Small intestine (tissue), 7 donors: ENCODE measurements around the gene HUNK. TPM values are rescaled to one million over a fixed set of nuclear protein-coding genes. Genes with fewer than 3 reads are reported as not detected.

ENCODE experiments used
- DNase-seq, 2 donors: peaks; one replicate each; pipeline versions ENCODE4 v3.0.0 to v3.0.0-alpha.2; 2013
- FAIRE-seq: peaks from 2 replicates; lab custom pipeline; 2012; peaks lifted over from hg19 to GRCh38; lab: Jason Lieb, UNC
- H3K27ac ChIP-seq, 3 donors: one replicate each; pipeline ENCODE4 v1.5.1; 2013; ENCODE audit warnings: low read length in 2 of 3, mild to moderate bottlenecking in 2 of 3, control low read depth in 1 of 3, inconsistent platforms in 1 of 3, low read depth in 1 of 3, moderate library complexity in 1 of 3
- H3K27me3 ChIP-seq, 3 donors: one replicate each; pipeline ENCODE4 v1.6.1; 2013; ENCODE audit warnings: low read length in 3 of 3, inconsistent platforms in 1 of 3; ENCODE audit not compliant: control insufficient read depth in 3 of 3, insufficient read depth in 3 of 3
- H3K36me3 ChIP-seq, 3 donors: one replicate each; pipeline ENCODE4 v1.6.1; 2013; ENCODE audit warnings: low read length in 3 of 3, inconsistent platforms in 1 of 3, low read depth in 1 of 3, mild to moderate bottlenecking in 1 of 3, moderate library complexity in 1 of 3; ENCODE audit not compliant: control insufficient read depth in 3 of 3, insufficient read depth in 2 of 3
- H3K4me1 ChIP-seq, 3 donors: one replicate each; pipeline ENCODE4 v1.6.1; 2013; ENCODE audit warnings: low read length in 2 of 3, inconsistent platforms in 1 of 3, low read depth in 1 of 3, mild to moderate bottlenecking in 1 of 3, moderate library complexity in 1 of 3; ENCODE audit not compliant: control insufficient read depth in 3 of 3, insufficient read depth in 2 of 3
- H3K4me3 ChIP-seq, 3 donors: one replicate each; pipeline ENCODE4 v1.5.1; 2013; ENCODE audit warnings: low read length in 3 of 3, control low read depth in 1 of 3, inconsistent platforms in 1 of 3, low read depth in 1 of 3, mild to moderate bottlenecking in 1 of 3, moderate library complexity in 1 of 3
- H3K9me3 ChIP-seq, 2 donors: one replicate each; pipeline ENCODE4 v1.6.1; 2013; ENCODE audit warnings: low read depth in 1 of 2, low read length in 1 of 2; ENCODE audit not compliant: control insufficient read depth in 2 of 2, insufficient read depth in 1 of 2
- WGBS, 3 donors: extraction: QIAGEN DNeasy Blood & Tissue Kit; methylation state at CpG; one replicate each; pipeline ENCODE4 v1.1.7; 2013; 5-methylcytosine and 5-hydroxymethylcytosine counted together
- polyA plus RNA-seq, 4 donors: library from polyadenylated mRNA; stranded (reverse) in 3 of 4; unstranded in 1 of 4; fragments of 200-250 nt in 3 of 4; fragments of 120-200 nt in 1 of 4; gene quantifications; one replicate each; pipeline versions ENCODE4 v1.2.1 to v1.2.3, GENCODE V29; 2013
- donor health status: healthy with polysubstance abuse.
- donor health status: control.
- donor health status: control.
- donor health status: Bipolar disorder and iron deficiency.
- donor health status: healthy.

HUNK gene
- polyA plus RNA-seq, 4 donors: 1.1 to 8.4 (median 2.3) TPM

- Histone ChIP-seq H3K9me3 (peaks cover 0 to 1% of the 10 kb centered on the region in 2 donors), H3K27me3 (peaks cover 0 to 2% (median 0%) of the 10 kb centered on the region in 3 donors), H3K27ac (no peak overlapping the region), H3K36me3 (peaks cover 0 to 13% (median 0%) of the 10 kb centered on the region in 3 donors), H3K4me3 (no peak overlapping the region), H3K4me1 (peaks cover 2 to 17% (median 4%) of the 10 kb centered on the region in 3 donors)
- WGBS, 3 donors: 75 to 90% (median 82%) methylated on average over 5 of the region's 5 CpGs
- FAIRE-seq (no peak), DNase-seq (no peak)
These were observed 40.4 kb downstream of the HUNK start for GRCh38 chr21:31913182-31913608.

GRCh38 chr21:31914472-31914871 is 41.7 kb downstream of the HUNK start:
- no peaks in the 10 kb centered on the region for H3K27me3 ChIP-seq
- H3K27ac ChIP-seq: no peak overlapping the region
- H3K4me3 ChIP-seq: no peak overlapping the region
- DNase-seq (no peak), FAIRE-seq (no peak)
- H3K4me1 ChIP-seq: peaks cover 0 to 5% (median 0%) of the 10 kb centered on the region in 3 donors
- H3K9me3 ChIP-seq: no peaks in the 10 kb centered on the region
- H3K36me3 ChIP-seq: peaks cover 0 to 13% (median 0%) of the 10 kb centered on the region in 3 donors
- 51 to 65% (median 53%) methylated on average over 4 of the region's 4 CpGs for WGBS, 3 donors

GRCh38 chr21:31915566-31915965 is 42.7 kb downstream of the HUNK start:
- Histone ChIP-seq H3K4me1 (no peaks in the 10 kb centered on the region), H3K27ac (no peak overlapping the region), H3K36me3 (peaks cover 0 to 13% (median 0%) of the 10 kb centered on the region in 3 donors), H3K9me3 (no peaks in the 10 kb centered on the region), H3K27me3 (no peaks in the 10 kb centered on the region), H3K4me3 (no peak overlapping the region)
- 74 to 78% (median 76%) methylated on average over 3 of the region's 3 CpGs for WGBS, 3 donors
- DNase-seq (no peak), FAIRE-seq (no peak)

GRCh38 chr21:31917108-31917507 is 44.3 kb downstream of the HUNK start:
- FAIRE-seq: no peak
- Histone ChIP-seq H3K4me1 (no peaks in the 10 kb centered on the region), H3K36me3 (peaks cover 0 to 5% (median 0%) of the 10 kb centered on the region in 3 donors), H3K9me3 (no peaks in the 10 kb centered on the region), H3K27me3 (no peaks in the 10 kb centered on the region), H3K4me3 (no peak overlapping the region), H3K27ac (no peak overlapping the region)
- no peak for DNase-seq
- 75 to 88% (median 82%) methylated on average over 7 of the region's 7 CpGs for WGBS, 3 donors

GRCh38 chr21:31918250-31918775 is 45.5 kb downstream of the HUNK start:
- H3K36me3 ChIP-seq: peaks cover 0 to 5% (median 0%) of the 10 kb centered on the region in 3 donors
- H3K27ac ChIP-seq: no peak overlapping the region
- H3K27me3 ChIP-seq: no peaks in the 10 kb centered on the region
- no peak overlapping the region for H3K4me3 ChIP-seq
- FAIRE-seq: no peak
- DNase-seq: no peak
- H3K4me1 ChIP-seq: no peaks in the 10 kb centered on the region
- 86 to 96% (median 89%) methylated on average over 3 of the region's 3 CpGs for WGBS, 3 donors
- no peaks in the 10 kb centered on the region for H3K9me3 ChIP-seq

- H3K9me3 ChIP-seq: no peaks in the 10 kb centered on the region
- no peak for DNase-seq
- H3K4me1 ChIP-seq: no peaks in the 10 kb centered on the region
- H3K36me3 ChIP-seq: peaks cover 0 to 11% (median 0%) of the 10 kb centered on the region in 3 donors
- H3K27me3 ChIP-seq: no peaks in the 10 kb centered on the region
- WGBS, 3 donors: 18 to 52% (median 20%) methylated on average over 1 of the region's 1 CpG
- FAIRE-seq: no peak
- no peak overlapping the region for H3K4me3 ChIP-seq
- no peak overlapping the region for H3K27ac ChIP-seq
These were observed 47.5 kb downstream of the HUNK start for GRCh38 chr21:31920275-31920674.

GRCh38 chr21:31921079-31921478 is 48.3 kb downstream of the HUNK start:
- no peak overlapping the region for H3K27ac ChIP-seq
- FAIRE-seq (no peak), DNase-seq (no peak)
- H3K27me3 ChIP-seq: no peaks in the 10 kb centered on the region
- H3K36me3 ChIP-seq: peaks cover 0 to 11% (median 0%) of the 10 kb centered on the region in 3 donors
- WGBS, 3 donors: 84 to 95% (median 91%) methylated on average over 6 of the region's 6 CpGs
- H3K9me3 ChIP-seq: no peaks in the 10 kb centered on the region
- no peak overlapping the region for H3K4me3 ChIP-seq
- no peaks in the 10 kb centered on the region for H3K4me1 ChIP-seq

GRCh38 chr21:31922881-31923280 is 50.1 kb downstream of the HUNK start:
- DNase-seq (no peak), FAIRE-seq (no peak)
- H3K36me3 ChIP-seq: peaks cover 0 to 13% (median 0%) of the 10 kb centered on the region in 3 donors
- 95 to 96% (median 95%) methylated on average over 10 of the region's 10 CpGs for WGBS, 3 donors
- H3K27me3 ChIP-seq: no peaks in the 10 kb centered on the region
- no peaks in the 10 kb centered on the region for H3K4me1 ChIP-seq
- H3K4me3 ChIP-seq: no peak overlapping the region
- H3K27ac ChIP-seq: no peak overlapping the region
- no peaks in the 10 kb centered on the region for H3K9me3 ChIP-seq

- Histone ChIP-seq H3K27me3 (no peaks in the 10 kb centered on the region), H3K36me3 (peaks cover 0 to 13% (median 0%) of the 10 kb centered on the region in 3 donors), H3K27ac (no peak overlapping the region), H3K4me1 (no peaks in the 10 kb centered on the region), H3K4me3 (no peak overlapping the region), H3K9me3 (no peaks in the 10 kb centered on the region)
- 97 to 98% (median 97%) methylated on average over 3 of the region's 3 CpGs for WGBS, 3 donors
- DNase-seq (no peak), FAIRE-seq (no peak)
These were observed 50.9 kb downstream of the HUNK start for GRCh38 chr21:31923756-31924155.
